Stomach (tissue), 9 donors: ENCODE measurements around the gene RAB30. TPM values are rescaled to one million over a fixed set of nuclear protein-coding genes. Genes with fewer than 3 reads are reported as not detected.

Source experiments
- DNase-seq, 2 donors: peaks; one replicate each; pipeline versions ENCODE4 v3.0.0 to v3.0.0-alpha.2; 2013 to 2019
- H3K27ac ChIP-seq, 5 donors: fragments of 200-600 bp in 4 of 5; sonication (generic) in 4 of 5; one replicate each; pipeline ENCODE4 v1.5.1; 2013 to 2019; ENCODE audit warnings: mild to moderate bottlenecking in 1 of 5, moderate library complexity in 1 of 5
- H3K27me3 ChIP-seq, 3 donors: fragments of 200-600 bp; sonication (generic); one replicate each; pipeline ENCODE4 v1.5.1; 2017 to 2019; ENCODE audit warnings: mixed run types in 1 of 3
- H3K36me3 ChIP-seq, 4 donors: fragments of 200-600 bp; sonication (generic); 1 replicate in 3 of 4; 2 replicates in 1 of 4; pipeline ENCODE4 v1.5.1; 2016 to 2019
- H3K4me1 ChIP-seq, 4 donors: fragments of 200-600 bp; sonication (generic); one replicate each; pipeline ENCODE4 v1.5.1; 2016 to 2019
- H3K4me3 ChIP-seq, 4 donors: fragments of 200-600 bp; sonication (generic) in 3 of 4; one replicate each; pipeline ENCODE4 v1.5.1; 2016 to 2019; ENCODE audit warnings: mild to moderate bottlenecking in 1 of 4
- H3K9me3 ChIP-seq, 4 donors: fragments of 200-600 bp; sonication (generic); one replicate each; pipeline ENCODE4 v1.5.1; 2016 to 2019
- EP300 ChIP-seq: sonication (generic); formaldehyde crosslinking; IDR thresholded peaks from one replicate; pipeline ENCODE4 v1.6.1; 2017; ENCODE audit warnings: antibody characterized with exemption
- POLR2A ChIP-seq, 4 donors: fragments of 450-650 bp; IDR thresholded peaks; one replicate each; pipeline ENCODE4 v1.6.1; 2016; ENCODE audit warnings: antibody characterized with exemption in 4 of 4, control low read depth in 2 of 4, mild to moderate bottlenecking in 1 of 4, moderate library complexity in 1 of 4
- POLR2AphosphoS5 ChIP-seq, 3 donors: sonication (generic); formaldehyde crosslinking; IDR thresholded peaks; one replicate each; pipeline ENCODE4 v1.6.1; 2016; ENCODE audit warnings: antibody characterized with exemption in 3 of 3
- WGBS, 5 donors: extraction: QIAGEN DNeasy Blood & Tissue Kit in 3 of 5; methylation state at CpG; one replicate each; pipeline versions ENCODE4 v1.1.5 to v1.1.7; 2013 to 2018; 5-methylcytosine and 5-hydroxymethylcytosine counted together
- intact Hi-C: fragments of 100-400 bp; cut with DNase I; formaldehyde crosslinking; loops from one replicate; pipeline ENCODE4 v1.15.1; 2023; ENCODE audit warnings: low total_unique reads
- polyA plus RNA-seq, 3 donors: library from polyadenylated mRNA; stranded (reverse); fragments of 200-250 nt; gene quantifications; one replicate each; pipeline ENCODE4 v1.2.3, GENCODE V29; 2013
- total RNA-seq, 5 donors: library from RNA; depleted of rRNA; stranded (reverse); fragments of >200 nt; gene quantifications; one replicate each; pipeline versions ENCODE4 v1.1.0 to v1.2.3, GENCODE V29; 2014 to 2016
- TF ChIP-seq, protein P1 (sequence below), 7 experiments: fragments of 450-650 bp in 4 of 7; fragments of 200-600 bp in 3 of 7; sonication (generic) in 3 of 7; IDR thresholded peaks; one replicate each; pipeline ENCODE4 v1.5.1; 2016 to 2019; ENCODE audit warnings: antibody characterized with exemption in 7 of 7, control low read depth in 2 of 7, mild to moderate bottlenecking in 1 of 7
- donor health status: healthy with polysubstance abuse.
- donor health status: Bipolar disorder and iron deficiency.
- donor health status: healthy.

RAB30 gene
- total and polyA plus RNA-seq, 8 donors: 0.29 to 14.0 (median 3.1) TPM

DNA sequence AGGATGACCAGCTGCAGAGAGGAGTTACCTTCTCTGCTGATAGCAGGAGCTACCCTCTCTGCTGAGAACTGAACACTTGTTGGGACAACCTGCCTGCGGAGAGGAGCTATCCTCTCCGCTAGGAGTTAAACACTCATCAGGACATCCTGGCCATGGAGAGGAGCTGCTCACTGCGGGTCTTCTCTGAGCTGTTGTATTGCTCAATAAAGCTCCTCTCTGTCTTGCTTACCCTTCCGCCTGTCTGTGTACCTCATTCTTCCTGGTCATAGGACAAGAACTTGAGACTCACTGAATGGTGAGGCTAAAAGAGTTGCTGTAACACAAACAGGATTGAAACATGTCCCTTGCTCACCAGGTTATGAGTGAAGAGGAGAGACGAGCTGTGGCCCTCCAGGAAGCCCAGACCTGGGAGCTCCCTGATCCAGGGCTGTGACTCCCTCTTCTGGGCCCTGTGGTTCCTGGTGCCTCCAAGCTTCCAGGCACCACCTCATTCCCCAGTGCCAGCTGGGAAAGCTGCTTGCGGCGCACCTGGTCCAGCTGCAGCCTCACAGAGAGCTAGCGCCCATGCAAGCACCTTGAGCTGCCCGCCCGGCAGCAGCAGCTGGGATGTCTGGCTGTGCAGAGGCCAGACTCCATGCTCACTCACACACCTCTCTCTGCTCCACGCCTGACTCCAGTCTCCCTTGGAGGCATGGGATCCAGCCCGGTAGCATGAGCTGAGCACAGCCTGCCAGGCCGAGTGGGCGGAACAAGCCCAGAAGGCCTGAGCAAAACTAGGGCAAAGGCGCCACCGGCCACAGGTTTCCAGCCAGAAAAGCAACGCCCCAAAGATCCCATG, 50.5 kb downstream of the RAB30 start:
- Histone ChIP-seq H3K27ac (no peak overlapping the region), H3K36me3 (no peaks in the 10 kb centered on the region), H3K4me3 (no peak overlapping the region), H3K9me3 (no peaks in the 10 kb centered on the region), H3K27me3 (no peaks in the 10 kb centered on the region), H3K4me1 (peaks cover 0 to 44% (median 35%) of the 10 kb centered on the region in 4 donors)
- no peak for DNase-seq
- intact Hi-C loops: no loop called here
- TF ChIP-seq POLR2A (IDR thresholded peaks at IDR 0.05): no peak
- TF ChIP-seq, protein P1, sequence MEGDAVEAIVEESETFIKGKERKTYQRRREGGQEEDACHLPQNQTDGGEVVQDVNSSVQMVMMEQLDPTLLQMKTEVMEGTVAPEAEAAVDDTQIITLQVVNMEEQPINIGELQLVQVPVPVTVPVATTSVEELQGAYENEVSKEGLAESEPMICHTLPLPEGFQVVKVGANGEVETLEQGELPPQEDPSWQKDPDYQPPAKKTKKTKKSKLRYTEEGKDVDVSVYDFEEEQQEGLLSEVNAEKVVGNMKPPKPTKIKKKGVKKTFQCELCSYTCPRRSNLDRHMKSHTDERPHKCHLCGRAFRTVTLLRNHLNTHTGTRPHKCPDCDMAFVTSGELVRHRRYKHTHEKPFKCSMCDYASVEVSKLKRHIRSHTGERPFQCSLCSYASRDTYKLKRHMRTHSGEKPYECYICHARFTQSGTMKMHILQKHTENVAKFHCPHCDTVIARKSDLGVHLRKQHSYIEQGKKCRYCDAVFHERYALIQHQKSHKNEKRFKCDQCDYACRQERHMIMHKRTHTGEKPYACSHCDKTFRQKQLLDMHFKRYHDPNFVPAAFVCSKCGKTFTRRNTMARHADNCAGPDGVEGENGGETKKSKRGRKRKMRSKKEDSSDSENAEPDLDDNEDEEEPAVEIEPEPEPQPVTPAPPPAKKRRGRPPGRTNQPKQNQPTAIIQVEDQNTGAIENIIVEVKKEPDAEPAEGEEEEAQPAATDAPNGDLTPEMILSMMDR (IDR thresholded peaks at IDR 0.05): no peak
- TF ChIP-seq POLR2AphosphoS5 (IDR thresholded peaks at IDR 0.05): no peak
- TF ChIP-seq EP300: no peak
- WGBS, 5 donors: 95 to 98% (median 96%) methylated on average over 15 to 17 of the region's 17 CpGs

DNA sequence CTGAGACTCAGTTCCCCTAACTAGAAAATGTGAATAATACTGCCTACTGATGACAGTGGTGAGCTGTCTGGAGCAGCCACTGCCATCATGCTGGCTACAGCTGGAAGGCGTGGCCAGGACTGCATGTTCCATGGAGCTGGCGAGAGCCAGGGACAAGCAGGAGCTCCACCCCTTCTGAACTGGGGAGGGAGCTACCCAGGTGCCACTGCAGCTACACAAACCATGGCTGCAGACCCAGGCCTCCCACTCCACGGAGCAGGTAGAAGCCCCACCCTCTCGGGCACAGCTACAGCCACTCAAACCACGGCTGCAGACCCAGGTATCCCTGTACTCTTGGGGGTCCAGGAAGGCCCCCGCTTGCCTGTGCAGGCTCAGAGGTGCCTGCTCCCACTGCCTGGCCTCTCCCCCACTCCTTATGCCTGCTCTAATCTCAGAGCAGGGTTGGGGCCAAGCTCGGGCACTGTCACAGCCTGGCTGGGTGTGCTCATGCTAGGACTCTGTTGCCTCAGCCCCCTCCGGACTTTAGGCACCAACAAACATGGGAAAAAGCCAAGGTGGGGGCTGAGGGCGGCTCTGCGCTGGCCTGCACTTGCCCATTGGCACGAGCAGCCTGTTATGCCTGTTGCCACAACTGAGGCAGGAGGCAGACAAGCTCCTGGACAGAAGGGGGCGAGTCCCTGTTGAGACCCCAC, 51.7 kb downstream of the RAB30 start:
- 70 to 90% (median 82%) methylated on average over 5 to 12 of the region's 12 CpGs for WGBS, 5 donors
- no peak overlapping the region for H3K4me3 ChIP-seq
- no peaks in the 10 kb centered on the region for H3K9me3 ChIP-seq
- no peaks in the 10 kb centered on the region for H3K36me3 ChIP-seq
- peaks cover 0 to 36% (median 26%) of the 10 kb centered on the region in 4 donors for H3K4me1 ChIP-seq
- intact Hi-C loops: no loop called here
- no peak overlapping the region for H3K27ac ChIP-seq
- TF ChIP-seq POLR2A (IDR thresholded peaks at IDR 0.05) (no peak), POLR2AphosphoS5 (IDR thresholded peaks at IDR 0.05) (peak in 2 of 3 donors; percentile 11 to 27)
- TF ChIP-seq, protein P1 (IDR thresholded peaks at IDR 0.05): no peak
- no peaks in the 10 kb centered on the region for H3K27me3 ChIP-seq
- DNase-seq: peak in 1 of 2 donors; percentile 66

DNA sequence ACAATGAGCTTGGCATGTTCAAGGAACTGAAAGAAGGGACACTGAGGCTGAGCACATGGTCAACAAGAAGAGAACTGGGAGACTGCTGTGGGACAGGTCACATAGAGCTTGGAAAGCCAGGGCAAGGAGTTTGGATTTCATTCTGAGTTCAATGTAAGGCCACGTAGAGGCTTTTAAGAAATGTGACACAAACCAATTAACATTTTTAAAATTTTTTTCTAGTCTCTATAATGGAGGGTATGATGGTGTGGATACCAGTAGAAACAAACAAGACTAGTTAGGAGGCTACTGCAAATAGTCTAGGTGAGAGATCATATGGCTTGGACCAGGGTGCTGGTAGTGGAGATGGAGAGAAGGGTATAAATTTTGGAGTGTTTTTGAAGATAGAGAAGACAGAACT, 56.7 kb downstream of the RAB30 start:
- TF ChIP-seq EP300 (no peak), POLR2A (IDR thresholded peaks at IDR 0.05) (no peak), POLR2AphosphoS5 (IDR thresholded peaks at IDR 0.05) (no peak)
- TF ChIP-seq, protein P1 (IDR thresholded peaks at IDR 0.05): no peak
- no peak for DNase-seq
- no peaks in the 10 kb centered on the region for H3K9me3 ChIP-seq
- no peak overlapping the region for H3K4me3 ChIP-seq
- H3K4me1 ChIP-seq: peaks cover 0 to 39% (median 18%) of the 10 kb centered on the region in 4 donors
- H3K27ac ChIP-seq: no peak overlapping the region
- 90 to 100% (median 96%) methylated on average over 1 of the region's 1 CpG for WGBS, 5 donors
- no peaks in the 10 kb centered on the region for H3K36me3 ChIP-seq
- H3K27me3 ChIP-seq: no peaks in the 10 kb centered on the region
- intact Hi-C loops: no loop called here

GRCh38 chr11:83012168-83013067, 59.3 kb downstream of the RAB30 start:
- H3K9me3 ChIP-seq: no peaks in the 10 kb centered on the region
- H3K27ac ChIP-seq: no peak overlapping the region
- TF ChIP-seq EP300 (no peak), POLR2A (IDR thresholded peaks at IDR 0.05) (no peak), POLR2AphosphoS5 (IDR thresholded peaks at IDR 0.05) (no peak)
- TF ChIP-seq, protein P1 (IDR thresholded peaks at IDR 0.05): no peak
- peaks cover 12 to 45% (median 25%) of the 10 kb centered on the region in 4 donors for H3K4me1 ChIP-seq
- no peak overlapping the region for H3K4me3 ChIP-seq
- 87 to 94% (median 93%) methylated on average over 7 of the region's 7 CpGs for WGBS, 5 donors
- no peaks in the 10 kb centered on the region for H3K27me3 ChIP-seq
- intact Hi-C loops: no loop called here
- no peaks in the 10 kb centered on the region for H3K36me3 ChIP-seq
- no peak for DNase-seq
